NCI-H774 (cell line): ENCODE data around the gene KRTAP10-4.
"Not testable (repeated sequence)": the region's sequence is repeated elsewhere in the genome, so short reads cannot be mapped to it uniquely, and the experiment has no call there.

Experiments used
- DNase-seq: peaks from one replicate; lab custom pipeline; 2025; lab: John Stamatoyannopoulos, UW

KRTAP10-4 gene

GRCh38 chr21:44579056-44579832, 5.7 kb downstream of the KRTAP10-4 start:
- DNase-seq: no peak

GRCh38 chr21:44579833-44580144, 6.3 kb downstream of the KRTAP10-4 start:
- DNase-seq: no peak

GRCh38 chr21:44580231-44580821, 6.8 kb downstream of the KRTAP10-4 start, which contains the start of gene KRTAP10-5:
Gene KRTAP10-5, minus strand, starts transcription at chr21:44580604. Its CDS starts 26 bp downstream, at chr21:44580578.
- peak; percentile 18 for DNase-seq

GRCh38 chr21:44581158-44581557, 7.6 kb downstream of the KRTAP10-4 start:
- no peak for DNase-seq

GRCh38 chr21:44582055-44582454, 8.5 kb downstream of the KRTAP10-4 start:
- no peak for DNase-seq

GRCh38 chr21:44583089-44583799, 9.7 kb downstream of the KRTAP10-4 start:
- no peak for DNase-seq

- DNase-seq: no peak
These were observed 10.2 kb downstream of the KRTAP10-4 start for GRCh38 chr21:44583800-44584147.

GRCh38 chr21:44585892-44586291, 12.4 kb downstream of the KRTAP10-4 start:
- no peak for DNase-seq

- DNase-seq: no peak
These were observed 15.6 kb downstream of the KRTAP10-4 start for GRCh38 chr21:44589094-44589493.

- no peak for DNase-seq
These were observed 16.2 kb downstream of the KRTAP10-4 start for GRCh38 chr21:44589586-44590305.

GRCh38 chr21:44590311-44590721, 16.8 kb downstream of the KRTAP10-4 start:
- no peak for DNase-seq

GRCh38 chr21:44590897-44591800, 17.6 kb downstream of the KRTAP10-4 start:
- not testable (repeated sequence) for DNase-seq

- not testable (repeated sequence) for DNase-seq
These were observed 18.2 kb downstream of the KRTAP10-4 start for GRCh38 chr21:44591801-44592130.

GRCh38 chr21:44592446-44593311, 19.1 kb downstream of the KRTAP10-4 start, which contains the start of gene KRTAP10-6:
Gene KRTAP10-6, minus strand, starts transcription at chr21:44592505. Its CDS starts 21 bp downstream, at chr21:44592484.
- DNase-seq: no peak

- DNase-seq: no peak
These were observed 20.3 kb downstream of the KRTAP10-4 start for GRCh38 chr21:44593598-44594405.

GRCh38 chr21:44594406-44594916, 20.9 kb downstream of the KRTAP10-4 start:
- no peak for DNase-seq

- DNase-seq: no peak
These were observed 22.0 kb downstream of the KRTAP10-4 start for GRCh38 chr21:44595524-44595923.

- DNase-seq: no peak
These were observed 22.7 kb downstream of the KRTAP10-4 start for GRCh38 chr21:44596068-44596725.

- DNase-seq: no peak
These were observed 24.5 kb downstream of the KRTAP10-4 start for GRCh38 chr21:44598061-44598460.
